Psoas muscle (tissue), 7 donors: ENCODE results near the gene PROC. TPM values are rescaled to one million over a fixed set of nuclear protein-coding genes. Genes with fewer than 3 reads are reported as not detected.

Source experiments
- polyA plus RNA-seq, 3 donors: library from polyadenylated mRNA; stranded (reverse); fragments of 200-250 nt; gene quantifications; one replicate each; pipeline ENCODE4 v1.2.3, GENCODE V29; 2013
- total RNA-seq, 4 donors: library from RNA; stranded (reverse); fragmentation: NEBNext Ultra II Directional in 2 of 4; extraction: Animal tissue kit (Norgen Biotek cat#: 25700) in 2 of 4; gene quantifications; one replicate each; pipeline versions ENCODE4 v1.2.1 to v1.2.4, GENCODE V29; 2021 to 2023
- donor health status: healthy with polysubstance abuse.
- donor health status: DM: no; HTN: no; CAD: no; lungs with moderate emphysema.
- donor health status: Bipolar disorder and iron deficiency.
- donor health status: healthy.
- donor health status: DM: no; HTN: no; CAD: no.
- donor health status: DM: no; HTN: no; CAD: no.
- donor health status: DM: yes; HTN: yes; CAD: no.

The PROC gene
- total and polyA plus RNA-seq, 7 donors: 0.05 to 0.60 TPM; not detected in 5

Other genes with a start within 250 kb of the PROC start
- gene CYP27C1, start 198.1 kb upstream of the PROC start, total RNA-seq: under 1 TPM in 3 of 4 donors, not detected in 1; 0.10 to 0.21 (median 0.13) TPM
- gene CYP27C1, start 198.1 kb upstream of the PROC start, polyA plus RNA-seq: under 1 TPM; 0.01 to 0.21 (median 0.03) TPM
- 10 to 100 TPM; 28.2 to 31.2 (median 29.2) TPM for gene ERCC3, start 124.3 kb upstream of the PROC start, total RNA-seq
- 10 to 100 TPM; 22.2 to 54.9 (median 27.2) TPM for gene ERCC3, start 124.3 kb upstream of the PROC start, polyA plus RNA-seq
- 10 to 100 TPM; 25.9 to 37.1 (median 30.9) TPM for gene MAP3K2, start 30.5 kb upstream of the PROC start, total RNA-seq
- gene MAP3K2, start 30.5 kb upstream of the PROC start, polyA plus RNA-seq: 10 to 100 TPM in 1 of 3 donors, 1 to 10 TPM in 2; 4.2 to 11.7 (median 7.2) TPM
- 10 to 100 TPM; 54.2 to 69.0 (median 62.7) TPM for gene IWS1, start 108.1 kb downstream of the PROC start, total RNA-seq
- gene IWS1, start 108.1 kb downstream of the PROC start, polyA plus RNA-seq: 10 to 100 TPM; 47.6 to 77.2 (median 59.3) TPM
- under 1 TPM; 0.28 to 0.55 (median 0.51) TPM for gene MYO7B, start 117.3 kb downstream of the PROC start, total RNA-seq
- gene MYO7B, start 117.3 kb downstream of the PROC start, polyA plus RNA-seq: under 1 TPM; 0.44 to 0.61 (median 0.47) TPM
- under 1 TPM in 1 of 4 donors, not detected in 3; 0.17 TPM for gene GPR17, start 227.7 kb downstream of the PROC start, total RNA-seq
- under 1 TPM; 0.14 to 0.35 (median 0.21) TPM for gene GPR17, start 227.7 kb downstream of the PROC start, polyA plus RNA-seq